CD4-positive, alpha-beta T cell treated with Interleukin-4 for 1 hour (primary cell): ENCODE measurements around the gene LPIN3.

ENCODE experiments used
- DNase-seq, 2 donors: peaks; one replicate each; pipeline ENCODE4 v3.0.0-alpha.2; 2020 to 2022

LPIN3 gene

GRCh38 chr20:41350408-41350962 is 9.9 kb downstream of the LPIN3 start:
- DNase-seq: no peak

GRCh38 chr20:41352106-41352505 is 11.5 kb downstream of the LPIN3 start:
- no peak for DNase-seq

- no peak for DNase-seq
Observed at GRCh38 chr20:41352666-41353065, 12.0 kb downstream of the LPIN3 start.

- DNase-seq: no peak
Observed at GRCh38 chr20:41353530-41353929, 12.9 kb downstream of the LPIN3 start.

- no peak for DNase-seq
Observed at GRCh38 chr20:41355192-41355591, 14.6 kb downstream of the LPIN3 start.

- no peak for DNase-seq
Observed at GRCh38 chr20:41355598-41356203, 15.1 kb downstream of the LPIN3 start.

- DNase-seq: no peak
Observed at GRCh38 chr20:41356951-41357350, 16.3 kb downstream of the LPIN3 start.

- no peak for DNase-seq
Observed at GRCh38 chr20:41357424-41358163, 17.0 kb downstream of the LPIN3 start.

- DNase-seq: no peak
Observed at GRCh38 chr20:41358230-41358629, 17.6 kb downstream of the LPIN3 start.

- no peak for DNase-seq
Observed at GRCh38 chr20:41358717-41359116, 18.1 kb downstream of the LPIN3 start.

GRCh38 chr20:41359541-41360011 is 19.0 kb downstream of the LPIN3 start:
- DNase-seq: no peak

GRCh38 chr20:41360831-41361756 is 20.5 kb downstream of the LPIN3 start:
- no peak for DNase-seq

- no peak for DNase-seq
Observed at GRCh38 chr20:41361757-41362747, 21.4 kb downstream of the LPIN3 start.

- DNase-seq: no peak
Observed at GRCh38 chr20:41362748-41363140, 22.1 kb downstream of the LPIN3 start.

- no peak for DNase-seq
Observed at GRCh38 chr20:41363601-41364000, 23.0 kb downstream of the LPIN3 start.

- no peak for DNase-seq
Observed at GRCh38 chr20:41364236-41364855, 23.7 kb downstream of the LPIN3 start.

- no peak for DNase-seq
Observed at GRCh38 chr20:41364967-41365765, 24.5 kb downstream of the LPIN3 start.

GRCh38 chr20:41365777-41366545 is 25.3 kb downstream of the LPIN3 start:
- DNase-seq: no peak

- DNase-seq: no peak
Observed at GRCh38 chr20:41366546-41367392, 26.1 kb downstream of the LPIN3 start, which contains the start of gene EMILIN3. TSS of gene EMILIN3 (minus strand) at chr20:41366818. CDS start at chr20:41366634, 184 bp downstream.
